Thymus (tissue), 11 donors: ENCODE measurements around the gene GPSM3. TPM values are rescaled to one million over a fixed set of nuclear protein-coding genes. Genes with fewer than 3 reads are reported as not detected.
"Not testable (repeated sequence)": the region's sequence is repeated elsewhere in the genome, so short reads cannot be mapped to it uniquely, and the experiment has no call there.

ENCODE experiments used
- DNase-seq, 9 donors: peaks; one replicate each; pipeline ENCODE4 v3.0.0-alpha.2; 2013; ENCODE audit warnings: low spot score in 9 of 9, low read depth in 6 of 9, missing footprints in 1 of 9
- H3K27ac ChIP-seq, 2 donors: one replicate each; pipeline ENCODE4 v1.5.1; 2013; ENCODE audit warnings: control low read depth in 1 of 2, low read depth in 1 of 2, low read length in 1 of 2, mild to moderate bottlenecking in 1 of 2, moderate library complexity in 1 of 2
- H3K27me3 ChIP-seq, 2 donors: one replicate each; pipeline ENCODE4 v1.5.1; 2013; ENCODE audit warnings: low read length in 1 of 2; ENCODE audit not compliant: control insufficient read depth in 2 of 2, insufficient read depth in 1 of 2
- H3K36me3 ChIP-seq, 2 donors: one replicate each; pipeline ENCODE4 v1.5.1; 2013; ENCODE audit warnings: low read length in 1 of 2, mild to moderate bottlenecking in 1 of 2, moderate library complexity in 1 of 2; ENCODE audit not compliant: control insufficient read depth in 2 of 2, insufficient read depth in 2 of 2
- H3K4me1 ChIP-seq, 2 donors: one replicate each; pipeline ENCODE4 v1.5.1; 2013; ENCODE audit warnings: low read length in 2 of 2; ENCODE audit not compliant: control insufficient read depth in 2 of 2, insufficient read depth in 2 of 2
- H3K4me3 ChIP-seq, 2 donors: one replicate each; pipeline ENCODE4 v1.5.1; 2013; ENCODE audit warnings: low read length in 2 of 2, control low read depth in 1 of 2, mild to moderate bottlenecking in 1 of 2
- H3K9me3 ChIP-seq, 2 donors: one replicate each; pipeline ENCODE4 v1.5.1; 2013; ENCODE audit warnings: low read length in 1 of 2, mild to moderate bottlenecking in 1 of 2; ENCODE audit not compliant: control insufficient read depth in 2 of 2, insufficient read depth in 1 of 2
- WGBS: extraction: QIAGEN DNeasy Blood & Tissue Kit; methylation state at CpG from one replicate; pipeline ENCODE4 v1.1.7; 2013; 5-methylcytosine and 5-hydroxymethylcytosine counted together
- polyA plus RNA-seq: library from polyadenylated mRNA; stranded (reverse); fragments of 200-250 nt; gene quantifications from one replicate; pipeline ENCODE4 v1.2.3, GENCODE V29; 2013
- total RNA-seq: library from RNA; stranded (reverse); fragments of 120-200 nt; gene quantifications from one replicate; pipeline ENCODE4 v1.2.4, GENCODE V29; 2013
- donor health status: healthy.

The GPSM3 gene
- total and polyA plus RNA-seq, 2 donors: 130 to 146 TPM

- peak overlapping the region; percentile 93 to 94 for H3K27ac ChIP-seq
- H3K4me1 ChIP-seq: peaks cover 44 to 83% of the 10 kb centered on the region in 2 donors
- H3K27me3 ChIP-seq: no peaks in the 10 kb centered on the region
- WGBS: 87% methylated on average over 8 of the region's 8 CpGs
- peaks cover 33 to 37% of the 10 kb centered on the region in 2 donors for H3K36me3 ChIP-seq
- H3K9me3 ChIP-seq: peaks cover 0 to 8% of the 10 kb centered on the region in 2 donors
- H3K4me3 ChIP-seq: peak overlapping the region; percentile 92 to 97
- peak in 1 of 9 donors; percentile 31 for DNase-seq
These were observed 1.3 kb downstream of the GPSM3 start for GRCh38 chr6:32190911-32191677.

- peak; percentile 78 to 97 (median 89) for DNase-seq
- Histone ChIP-seq H3K4me3 (peak within 1 kb of the TSS; percentile 92 to 97), H3K27me3 (no peaks in the 10 kb centered on the region), H3K27ac (peak within 1 kb of the TSS; percentile 93 to 94), H3K4me1 (peaks cover 44 to 83% of the 10 kb centered on the region in 2 donors), H3K9me3 (peaks cover 0 to 8% of the 10 kb centered on the region in 2 donors), H3K36me3 (peaks cover 33 to 44% of the 10 kb centered on the region in 2 donors)
- WGBS: 5% methylated on average over 23 of the region's 23 CpGs
These were observed 2.2 kb downstream of the GPSM3 start, which contains the start of gene PBX2 for GRCh38 chr6:32190054-32190851. TSS of gene PBX2 (minus strand) at chr6:32190202. CDS start at chr6:32189915, 287 bp downstream.

- WGBS: 13% methylated on average over 23 of the region's 23 CpGs
- no peaks in the 10 kb centered on the region for H3K27me3 ChIP-seq
- H3K36me3 ChIP-seq: peaks cover 33 to 44% of the 10 kb centered on the region in 2 donors
- H3K4me3 ChIP-seq: peak overlapping the region; percentile 92 to 97
- peak overlapping the region; percentile 85 to 89 for H3K27ac ChIP-seq
- peaks cover 0 to 8% of the 10 kb centered on the region in 2 donors for H3K9me3 ChIP-seq
- no peak for DNase-seq
- peaks cover 41 to 77% of the 10 kb centered on the region in 2 donors for H3K4me1 ChIP-seq
These were observed 2.7 kb downstream of the GPSM3 start for GRCh38 chr6:32189742-32190053.

- H3K9me3 ChIP-seq: peaks cover 0 to 8% of the 10 kb centered on the region in 2 donors
- H3K4me1 ChIP-seq: peaks cover 36 to 72% of the 10 kb centered on the region in 2 donors
- H3K27ac ChIP-seq: peak overlapping the region; percentile 85 to 89
- H3K36me3 ChIP-seq: peaks cover 36 to 47% of the 10 kb centered on the region in 2 donors
- peak overlapping the region; percentile 92 to 97 for H3K4me3 ChIP-seq
- H3K27me3 ChIP-seq: no peaks in the 10 kb centered on the region
- WGBS: 2% methylated on average over 10 of the region's 10 CpGs
- peak in 1 of 9 donors; percentile 39 for DNase-seq
These were observed 3.2 kb downstream of the GPSM3 start for GRCh38 chr6:32189069-32189741.

DNA sequence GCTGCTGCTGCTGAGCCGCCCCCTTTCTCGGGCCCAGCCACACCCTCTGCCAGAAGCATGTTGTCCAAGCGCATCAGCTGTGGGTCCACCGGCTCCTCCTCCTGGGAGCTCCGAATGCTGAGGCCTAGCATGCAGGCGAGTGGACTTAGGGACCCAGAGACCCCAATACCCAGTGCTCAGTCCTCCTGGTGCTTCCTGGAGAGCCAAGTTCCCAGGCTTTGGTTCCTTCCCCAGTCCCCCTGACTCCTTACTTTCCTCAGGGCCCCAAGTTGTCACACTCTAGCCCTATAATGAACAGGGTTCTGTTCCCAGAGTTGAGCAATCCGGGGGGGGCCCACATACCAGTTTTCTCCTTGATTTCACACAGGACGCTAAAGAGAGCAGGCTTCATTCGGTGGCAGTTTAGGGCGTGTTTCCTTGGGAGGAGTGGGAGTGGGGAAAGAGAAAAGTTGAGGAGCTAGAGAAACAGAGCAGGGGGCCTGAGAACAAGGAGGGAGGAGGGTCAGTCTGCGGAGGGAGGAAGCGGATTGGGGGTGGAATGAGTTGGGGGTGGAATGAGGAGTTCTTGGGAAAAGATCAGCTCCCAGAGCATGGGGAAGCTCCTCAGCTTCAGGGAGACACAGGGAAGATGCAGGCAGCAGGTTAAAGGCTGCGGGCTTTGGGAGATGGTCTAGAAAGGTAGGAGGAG is 3.9 kb downstream of the GPSM3 start:
- Histone ChIP-seq H3K9me3 (peaks cover 0 to 8% of the 10 kb centered on the region in 2 donors), H3K27me3 (no peaks in the 10 kb centered on the region), H3K4me1 (peaks cover 30 to 66% of the 10 kb centered on the region in 2 donors), H3K27ac (peak overlapping the region; percentile 85 to 89), H3K4me3 (peak overlapping the region; percentile 92 to 97), H3K36me3 (peaks cover 43 to 54% of the 10 kb centered on the region in 2 donors)
- DNase-seq: no peak
- WGBS: 69% methylated on average over 13 of the region's 13 CpGs

DNA sequence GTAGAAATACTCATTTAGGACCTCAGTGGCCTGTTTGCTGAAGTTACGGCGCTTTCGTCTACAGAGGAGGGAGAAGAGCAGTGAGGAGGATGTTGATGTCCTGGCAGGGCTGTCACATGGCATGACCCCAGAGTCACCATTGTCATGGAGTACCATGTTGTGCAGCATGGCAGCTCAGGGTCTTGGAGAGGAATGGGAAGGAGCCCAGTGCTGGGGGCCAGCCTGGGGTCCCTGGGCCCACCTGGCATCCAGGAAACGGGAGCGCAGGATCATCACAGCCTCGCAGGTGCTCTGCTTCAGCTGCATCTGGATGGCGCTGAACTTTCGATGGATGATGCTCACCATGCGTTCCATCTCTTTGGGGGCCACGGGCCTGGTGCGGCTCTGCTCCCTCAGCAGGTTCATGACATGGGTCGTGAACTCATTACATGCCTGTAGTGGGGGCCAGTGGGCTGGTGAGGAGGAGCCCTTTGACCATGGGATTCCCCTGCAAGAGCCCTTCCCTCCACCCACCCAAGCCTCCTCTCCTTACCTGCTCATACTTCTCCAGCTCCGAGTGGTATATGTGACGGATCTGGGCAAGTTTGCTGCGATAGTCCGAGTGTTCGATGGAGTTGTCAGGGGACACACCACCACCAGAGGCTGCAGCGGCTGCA is 4.6 kb downstream of the GPSM3 start:
- not testable (repeated sequence) for DNase-seq, H3K9me3 ChIP-seq, H3K27me3 ChIP-seq, H3K27ac ChIP-seq
- 90% methylated on average over 18 of the region's 18 CpGs for WGBS
- peaks cover 26 to 59% of the 10 kb centered on the region in 2 donors for H3K4me1 ChIP-seq
- peak overlapping the region in 1 of 2 donors; percentile 97 for H3K4me3 ChIP-seq
- H3K36me3 ChIP-seq: peaks cover 50 to 60% of the 10 kb centered on the region in 2 donors

DNA sequence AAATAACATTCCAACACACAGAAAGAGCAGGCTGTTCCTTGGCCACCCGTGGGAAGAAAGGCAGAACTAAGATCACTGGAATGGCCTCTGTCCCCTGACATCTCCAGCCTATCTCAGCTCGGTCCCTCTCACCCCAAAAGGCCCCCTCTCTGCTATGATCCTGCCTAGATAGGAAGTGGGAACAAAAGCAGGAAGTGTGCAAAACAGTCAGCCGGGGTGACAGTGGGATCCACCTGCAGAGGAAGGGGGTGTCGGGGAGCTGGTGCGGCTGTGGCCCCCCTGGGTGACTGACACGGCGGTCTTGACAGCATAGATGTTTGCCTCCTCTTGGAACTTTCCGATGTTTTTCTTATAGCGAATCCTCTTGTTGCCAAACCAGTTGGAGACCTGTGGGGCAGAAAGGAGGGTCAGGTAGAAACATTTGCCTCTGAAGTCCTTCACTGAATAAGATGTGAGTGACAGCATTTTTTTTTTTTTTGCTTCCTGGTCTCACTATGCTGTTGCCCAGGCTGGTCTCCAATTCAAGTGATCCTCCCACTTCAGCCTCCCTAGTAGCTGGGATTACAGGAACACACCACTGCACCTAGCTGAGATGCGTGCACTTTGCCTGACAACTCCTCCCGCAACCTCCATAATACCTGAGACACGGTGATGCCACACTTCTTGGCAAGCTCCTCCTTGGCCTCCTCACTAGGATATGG is 5.3 kb downstream of the GPSM3 start:
- Histone ChIP-seq H3K9me3 (peaks cover 1 to 8% of the 10 kb centered on the region in 2 donors), H3K27ac (peak overlapping the region; percentile 68), H3K4me1 (peaks cover 26 to 58% of the 10 kb centered on the region in 2 donors), H3K27me3 (no peaks in the 10 kb centered on the region), H3K36me3 (peaks cover 57 to 67% of the 10 kb centered on the region in 2 donors), H3K4me3 (no peak overlapping the region)
- WGBS: 37% methylated on average over 12 of the region's 12 CpGs
- DNase-seq: no peak
